Adrenal gland (tissue), 5 donors: ENCODE data around the gene VPS29.

Source experiments
- POLR2A ChIP-seq, 2 donors: fragments of 450-650 bp; IDR thresholded peaks; one replicate each; pipeline ENCODE4 v1.6.1; 2017; ENCODE audit warnings: antibody characterized with exemption in 2 of 2, mild to moderate bottlenecking in 2 of 2, moderate library complexity in 1 of 2
- TF ChIP-seq, protein P1 (sequence below), 6 experiments: fragments of 450-650 bp in 4 of 6; fragments of 200-600 bp in 2 of 6; sonication (generic) in 1 of 6; IDR thresholded peaks; 1 replicate in 5 of 6; 2 replicates in 1 of 6; pipeline versions ENCODE4 v1.5.1 to v1.8.0; 2016 to 2021; ENCODE audit warnings: antibody characterized with exemption in 6 of 6, mild to moderate bottlenecking in 2 of 6, moderate library complexity in 1 of 6
- donor health status: DM: no; HTN: no; CAD: no.

DNA sequence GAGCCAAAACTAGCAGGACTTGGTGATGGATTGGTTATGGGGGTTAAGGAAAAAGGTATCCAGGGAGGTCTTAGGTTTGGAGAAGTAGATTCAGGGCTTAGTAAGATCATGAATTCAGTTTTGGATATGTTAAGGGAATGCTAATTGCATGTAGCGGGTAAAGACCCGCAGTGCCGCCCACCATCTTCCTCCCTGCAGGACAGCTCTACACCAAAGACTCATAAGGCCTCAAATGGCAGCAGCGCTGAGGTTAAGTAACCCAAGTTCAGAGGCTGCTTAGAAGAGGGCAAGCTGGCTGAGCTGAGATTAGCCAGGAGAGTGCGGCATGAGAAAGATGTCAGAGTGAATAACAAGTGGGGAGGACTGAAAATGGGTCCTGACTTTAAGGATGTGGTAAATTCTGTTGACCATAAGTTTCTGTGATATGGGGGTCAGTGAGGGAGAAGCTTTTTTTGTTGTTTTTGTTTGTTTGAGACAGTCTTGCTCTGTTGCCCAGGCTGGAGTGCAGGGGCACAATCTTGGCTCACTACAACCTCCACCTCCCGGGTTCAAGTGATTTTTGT lies 26.4 kb upstream of the VPS29 start:
- TF ChIP-seq, protein P1, sequence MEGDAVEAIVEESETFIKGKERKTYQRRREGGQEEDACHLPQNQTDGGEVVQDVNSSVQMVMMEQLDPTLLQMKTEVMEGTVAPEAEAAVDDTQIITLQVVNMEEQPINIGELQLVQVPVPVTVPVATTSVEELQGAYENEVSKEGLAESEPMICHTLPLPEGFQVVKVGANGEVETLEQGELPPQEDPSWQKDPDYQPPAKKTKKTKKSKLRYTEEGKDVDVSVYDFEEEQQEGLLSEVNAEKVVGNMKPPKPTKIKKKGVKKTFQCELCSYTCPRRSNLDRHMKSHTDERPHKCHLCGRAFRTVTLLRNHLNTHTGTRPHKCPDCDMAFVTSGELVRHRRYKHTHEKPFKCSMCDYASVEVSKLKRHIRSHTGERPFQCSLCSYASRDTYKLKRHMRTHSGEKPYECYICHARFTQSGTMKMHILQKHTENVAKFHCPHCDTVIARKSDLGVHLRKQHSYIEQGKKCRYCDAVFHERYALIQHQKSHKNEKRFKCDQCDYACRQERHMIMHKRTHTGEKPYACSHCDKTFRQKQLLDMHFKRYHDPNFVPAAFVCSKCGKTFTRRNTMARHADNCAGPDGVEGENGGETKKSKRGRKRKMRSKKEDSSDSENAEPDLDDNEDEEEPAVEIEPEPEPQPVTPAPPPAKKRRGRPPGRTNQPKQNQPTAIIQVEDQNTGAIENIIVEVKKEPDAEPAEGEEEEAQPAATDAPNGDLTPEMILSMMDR (IDR thresholded peaks at IDR 0.05), result no peak
- no peak for TF ChIP-seq POLR2A (IDR thresholded peaks at IDR 0.05)
